DMS79 (cell line): Measurements from ENCODE around the gene SYNJ2.

Source experiments
- DNase-seq: peaks from one replicate; lab custom pipeline; 2025; lab: John Stamatoyannopoulos, UW

Gene SYNJ2

DNA sequence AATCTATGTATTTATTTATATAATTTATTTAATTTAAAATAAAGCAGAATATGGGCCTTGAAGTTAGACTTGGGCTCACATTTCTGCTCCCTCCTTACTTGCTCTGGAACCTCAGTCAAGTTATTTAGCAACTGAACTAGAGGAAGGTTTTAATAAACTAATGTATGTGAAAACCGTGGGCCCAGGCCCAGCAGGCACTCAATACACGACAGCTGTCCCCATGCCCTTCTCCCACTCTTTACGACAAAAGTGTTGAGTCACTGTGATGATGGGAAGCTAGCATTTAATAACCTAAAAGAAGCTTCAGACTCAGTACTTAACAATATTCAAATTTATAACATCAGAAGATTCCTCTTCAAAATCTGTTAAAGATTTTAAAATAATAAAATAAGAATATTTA, 139.7 kb downstream of the SYNJ2 start:
- no peak for DNase-seq

DNA sequence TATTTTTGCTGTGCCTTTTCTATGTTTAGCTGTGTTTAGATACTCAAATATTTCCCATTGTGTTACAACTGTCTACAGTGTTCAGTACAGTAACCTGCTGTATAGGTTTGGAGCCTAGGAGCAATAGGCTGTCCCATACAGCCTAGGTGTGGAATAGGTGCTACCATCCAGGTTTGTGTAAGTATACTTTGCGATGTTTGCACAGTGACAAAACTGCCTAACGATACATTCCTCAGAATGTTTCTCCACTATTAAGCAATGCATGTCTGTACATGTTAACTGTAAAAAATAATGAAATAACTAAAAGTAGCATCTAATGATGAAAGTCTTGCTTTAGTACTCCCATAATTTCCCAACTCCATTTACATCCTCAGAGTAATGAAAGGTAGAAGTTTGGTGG, 140.4 kb downstream of the SYNJ2 start:
- no peak for DNase-seq

DNA sequence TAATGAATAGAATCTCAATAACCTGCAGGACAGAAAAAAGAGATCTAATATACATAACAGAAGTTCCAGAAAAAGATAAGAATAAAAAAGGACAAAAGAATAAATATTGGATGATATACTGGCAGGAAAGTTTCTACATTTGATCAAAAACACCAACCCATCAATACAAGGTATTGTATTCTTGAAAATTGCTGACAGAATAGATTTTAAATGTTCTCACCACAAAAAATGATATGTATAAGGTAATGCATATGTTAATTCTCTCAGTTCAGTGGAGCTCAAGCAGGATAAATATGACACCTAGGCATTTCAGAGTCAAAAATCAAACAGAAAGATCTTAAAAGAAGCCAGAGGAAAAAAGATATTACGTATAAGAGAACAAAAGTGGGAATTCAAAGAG, 142.6 kb downstream of the SYNJ2 start:
- no peak for DNase-seq

DNA sequence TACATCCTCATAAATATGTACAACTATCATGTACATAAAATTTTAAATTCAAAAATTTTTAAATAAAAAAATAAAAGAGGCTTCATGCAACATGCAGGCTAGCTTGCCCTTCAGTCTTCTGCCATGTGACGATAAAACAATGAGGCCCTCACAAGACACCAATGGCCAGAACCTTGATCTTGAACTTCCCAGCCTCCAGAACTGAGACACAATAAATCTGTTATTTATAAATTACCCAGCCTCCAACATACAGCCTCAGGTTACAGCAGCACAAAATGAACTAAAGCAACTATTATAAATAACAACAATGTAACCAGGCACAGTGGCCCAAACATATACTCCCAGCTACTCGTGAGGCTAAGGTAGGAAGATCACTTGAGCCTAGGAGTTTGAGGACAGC, 143.6 kb downstream of the SYNJ2 start:
- no peak for DNase-seq

DNA sequence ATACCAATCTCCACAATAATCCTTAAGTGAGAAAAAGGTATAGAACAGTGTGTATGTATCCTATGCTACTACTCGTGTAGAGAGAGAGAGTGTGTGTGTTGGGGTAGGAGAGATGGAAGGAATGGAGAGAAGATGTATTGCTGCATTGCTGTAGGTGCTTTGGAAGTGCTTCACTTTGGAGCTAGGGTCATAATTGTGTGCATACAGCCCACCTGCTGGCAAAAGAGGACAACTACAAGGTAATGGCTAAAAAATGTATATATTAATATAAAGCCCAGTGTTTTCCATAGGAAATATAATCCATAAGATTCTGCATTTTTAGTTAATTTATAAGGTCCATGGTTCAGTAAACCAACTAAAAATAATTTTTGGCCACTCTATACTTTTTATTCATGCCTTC, 150.3 kb downstream of the SYNJ2 start:
- DNase-seq = no peak

DNA sequence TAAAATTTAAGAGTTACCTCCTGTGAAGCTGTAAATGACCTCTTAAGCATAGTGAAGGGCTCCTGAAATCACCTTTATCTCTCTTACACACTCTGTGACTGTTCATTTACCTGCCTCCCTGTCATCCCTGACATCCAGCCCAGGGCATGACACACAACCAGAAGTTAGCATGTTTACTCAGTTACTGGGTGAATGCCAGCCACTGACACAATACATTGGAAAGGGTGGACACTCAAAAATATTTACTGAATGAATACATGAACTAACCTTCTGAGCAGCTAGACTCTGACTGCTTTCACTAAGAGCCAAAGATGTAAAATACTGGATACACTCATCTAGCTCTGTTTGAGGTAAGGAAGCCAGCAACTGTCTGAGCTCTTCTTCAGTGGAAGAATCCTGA, 161.1 kb downstream of the SYNJ2 start:
- DNase-seq = no peak

DNA sequence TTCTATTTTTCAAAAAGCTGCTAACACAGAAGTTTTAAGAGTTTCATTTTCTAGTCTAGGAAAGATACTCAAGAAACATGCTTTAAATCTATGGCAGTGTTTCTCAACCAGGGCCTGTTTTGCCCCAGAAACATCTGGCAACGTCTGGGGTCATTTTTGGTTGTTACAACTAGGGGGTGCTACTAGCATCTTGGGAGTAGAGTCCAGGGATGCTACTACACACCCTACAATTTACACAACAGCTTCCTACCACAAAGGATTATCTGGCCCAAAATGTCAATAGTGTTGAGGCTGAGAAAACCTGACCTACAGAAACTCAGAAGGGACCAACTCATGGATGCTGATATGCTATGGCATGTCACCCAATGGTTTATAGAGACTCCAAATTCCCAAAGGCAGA, 162.0 kb downstream of the SYNJ2 start:
- DNase-seq = no peak
